Activated naive CD4-positive, alpha-beta T cell treated with anti-CD3 and anti-CD28 coated beads for 36 hours (primary cell): ENCODE data around the gene CNKSR2. TPM values are rescaled to one million over a fixed set of nuclear protein-coding genes. Genes with fewer than 3 reads are reported as not detected.

Source experiments
- CTCF ChIA-PET: fragments of 350-600 bp; sonication (Branson Sonifier 250); formaldehyde crosslinking; loops from one replicate; lab custom pipeline; 2021; ENCODE audit warnings: antibody characterized with exemption; lab: Charles Lee
- DNase-seq: peaks from one replicate; pipeline ENCODE4 v3.0.0-alpha.2; 2020
- H3K27ac Mint-ChIP-seq: one replicate; pipeline ENCODE4 v1.8.0; 2021; ENCODE audit warnings: mild to moderate bottlenecking, mixed read lengths
- H3K27me3 Mint-ChIP-seq: one replicate; pipeline ENCODE4 v1.8.0; 2021; ENCODE audit warnings: low read depth, mixed read lengths
- H3K36me3 Mint-ChIP-seq: one replicate; pipeline ENCODE4 v1.8.0; 2021; ENCODE audit warnings: low read depth, mixed read lengths
- H3K4me1 Mint-ChIP-seq: one replicate; pipeline ENCODE4 v1.8.0; 2021; ENCODE audit warnings: low read depth, mixed read lengths
- H3K4me3 Mint-ChIP-seq: one replicate; pipeline ENCODE4 v1.8.0; 2021; ENCODE audit warnings: mild to moderate bottlenecking, moderate library complexity, mixed read lengths
- H3K9me3 Mint-ChIP-seq: one replicate; pipeline ENCODE4 v1.8.0; 2021; ENCODE audit warnings: mixed read lengths
- intact Hi-C: fragments of 100-400 bp; cut with micrococcal nuclease; formaldehyde crosslinking; loops from one replicate; pipeline ENCODE4 v1.15.1; 2023
- total RNA-seq, 2 experiments: library from RNA; stranded (reverse); gene quantifications; one replicate each; pipeline ENCODE4 v1.2.3, GENCODE V29; 2021

The CNKSR2 gene
- total RNA-seq, 2 experiments from 2014 or later: 6.6 to 8.4 TPM

GRCh38 chrX:21660156-21660555 lies 285.9 kb downstream of the CNKSR2 start:
- intact Hi-C loops: no loop called here
- H3K9me3 Mint-ChIP-seq: no peaks in the 10 kb centered on the region
- no peak overlapping the region for H3K4me3 Mint-ChIP-seq
- no peak overlapping the region for H3K27ac Mint-ChIP-seq
- H3K4me1 Mint-ChIP-seq: peaks cover 11% of the 10 kb centered on the region
- CTCF ChIA-PET: no interaction called here
- no peaks in the 10 kb centered on the region for H3K27me3 Mint-ChIP-seq
- DNase-seq: no peak
- peaks cover 1% of the 10 kb centered on the region for H3K36me3 Mint-ChIP-seq

- H3K27me3 Mint-ChIP-seq: peaks cover 2% of the 10 kb centered on the region
- CTCF ChIA-PET: no interaction called here
- peaks cover 1% of the 10 kb centered on the region for H3K36me3 Mint-ChIP-seq
- H3K4me1 Mint-ChIP-seq: peaks cover 6% of the 10 kb centered on the region
- no peak for DNase-seq
- intact Hi-C loops: no loop called here
- no peak overlapping the region for H3K27ac Mint-ChIP-seq
- H3K9me3 Mint-ChIP-seq: no peaks in the 10 kb centered on the region
- no peak overlapping the region for H3K4me3 Mint-ChIP-seq
Measured at GRCh38 chrX:21661316-21661715, 287.1 kb downstream of the CNKSR2 start.

GRCh38 chrX:21662761-21663160 lies 288.5 kb downstream of the CNKSR2 start:
- intact Hi-C loops: no loop called here
- H3K36me3 Mint-ChIP-seq: no peaks in the 10 kb centered on the region
- no peak for DNase-seq
- no peaks in the 10 kb centered on the region for H3K9me3 Mint-ChIP-seq
- CTCF ChIA-PET: no interaction called here
- H3K4me1 Mint-ChIP-seq: peaks cover 4% of the 10 kb centered on the region
- no peak overlapping the region for H3K27ac Mint-ChIP-seq
- H3K27me3 Mint-ChIP-seq: peaks cover 2% of the 10 kb centered on the region
- no peak overlapping the region for H3K4me3 Mint-ChIP-seq

GRCh38 chrX:21666252-21666651 lies 292.0 kb downstream of the CNKSR2 start:
- peaks cover 2% of the 10 kb centered on the region for H3K27me3 Mint-ChIP-seq
- CTCF ChIA-PET: no interaction called here
- H3K9me3 Mint-ChIP-seq: no peaks in the 10 kb centered on the region
- no peak overlapping the region for H3K4me3 Mint-ChIP-seq
- H3K36me3 Mint-ChIP-seq: no peaks in the 10 kb centered on the region
- H3K4me1 Mint-ChIP-seq: no peaks in the 10 kb centered on the region
- H3K27ac Mint-ChIP-seq: no peak overlapping the region
- no peak for DNase-seq
- intact Hi-C loops: no loop called here

GRCh38 chrX:21666679-21667078 lies 292.5 kb downstream of the CNKSR2 start:
- no peaks in the 10 kb centered on the region for H3K4me1 Mint-ChIP-seq
- no peak overlapping the region for H3K4me3 Mint-ChIP-seq
- H3K9me3 Mint-ChIP-seq: no peaks in the 10 kb centered on the region
- CTCF ChIA-PET: no interaction called here
- no peak overlapping the region for H3K27ac Mint-ChIP-seq
- no peak for DNase-seq
- intact Hi-C loops: no loop called here
- peaks cover 2% of the 10 kb centered on the region for H3K27me3 Mint-ChIP-seq
- no peaks in the 10 kb centered on the region for H3K36me3 Mint-ChIP-seq

GRCh38 chrX:21674430-21675186 lies 300.4 kb downstream of the CNKSR2 start:
- no peaks in the 10 kb centered on the region for H3K27me3 Mint-ChIP-seq
- H3K4me1 Mint-ChIP-seq: no peaks in the 10 kb centered on the region
- DNase-seq: no peak
- H3K4me3 Mint-ChIP-seq: no peak overlapping the region
- no peaks in the 10 kb centered on the region for H3K9me3 Mint-ChIP-seq
- CTCF ChIA-PET: no interaction called here
- intact Hi-C loops: no loop called here
- no peaks in the 10 kb centered on the region for H3K36me3 Mint-ChIP-seq
- H3K27ac Mint-ChIP-seq: no peak overlapping the region

GRCh38 chrX:21675931-21676330 lies 301.7 kb downstream of the CNKSR2 start:
- Mint-ChIP-seq H3K36me3 (no peaks in the 10 kb centered on the region), H3K27me3 (no peaks in the 10 kb centered on the region), H3K9me3 (no peaks in the 10 kb centered on the region), H3K4me1 (no peaks in the 10 kb centered on the region), H3K4me3 (no peak overlapping the region), H3K27ac (no peak overlapping the region)
- DNase-seq: no peak
- intact Hi-C loops: no loop called here
- CTCF ChIA-PET: no interaction called here

- Mint-ChIP-seq H3K27ac (no peak overlapping the region), H3K4me1 (no peaks in the 10 kb centered on the region), H3K36me3 (no peaks in the 10 kb centered on the region), H3K9me3 (no peaks in the 10 kb centered on the region), H3K27me3 (no peaks in the 10 kb centered on the region), H3K4me3 (no peak overlapping the region)
- no peak for DNase-seq
- CTCF ChIA-PET: no interaction called here
- intact Hi-C loops: no loop called here
Measured at GRCh38 chrX:21678048-21678612, 303.9 kb downstream of the CNKSR2 start.

GRCh38 chrX:21683941-21684340 lies 309.7 kb downstream of the CNKSR2 start:
- no peaks in the 10 kb centered on the region for H3K36me3 Mint-ChIP-seq
- H3K27ac Mint-ChIP-seq: no peak overlapping the region
- no peaks in the 10 kb centered on the region for H3K27me3 Mint-ChIP-seq
- CTCF ChIA-PET: no interaction called here
- intact Hi-C loops: no loop called here
- no peak for DNase-seq
- H3K4me3 Mint-ChIP-seq: no peak overlapping the region
- peaks cover 1% of the 10 kb centered on the region for H3K4me1 Mint-ChIP-seq
- no peaks in the 10 kb centered on the region for H3K9me3 Mint-ChIP-seq

- H3K4me1 Mint-ChIP-seq: peaks cover 5% of the 10 kb centered on the region
- intact Hi-C loops: no loop called here
- H3K4me3 Mint-ChIP-seq: no peak overlapping the region
- CTCF ChIA-PET: no interaction called here
- no peaks in the 10 kb centered on the region for H3K9me3 Mint-ChIP-seq
- no peak for DNase-seq
- H3K27ac Mint-ChIP-seq: no peak overlapping the region
- H3K36me3 Mint-ChIP-seq: no peaks in the 10 kb centered on the region
- no peaks in the 10 kb centered on the region for H3K27me3 Mint-ChIP-seq
Measured at GRCh38 chrX:21691512-21692018, 317.3 kb downstream of the CNKSR2 start.

GRCh38 chrX:21698272-21698671 lies 324.1 kb downstream of the CNKSR2 start:
- H3K27ac Mint-ChIP-seq: no peak overlapping the region
- no peak for DNase-seq
- no peaks in the 10 kb centered on the region for H3K27me3 Mint-ChIP-seq
- no peaks in the 10 kb centered on the region for H3K4me1 Mint-ChIP-seq
- CTCF ChIA-PET: no interaction called here
- no peak overlapping the region for H3K4me3 Mint-ChIP-seq
- H3K36me3 Mint-ChIP-seq: no peaks in the 10 kb centered on the region
- H3K9me3 Mint-ChIP-seq: no peaks in the 10 kb centered on the region
- intact Hi-C loops: no loop called here

GRCh38 chrX:21699136-21699535 lies 324.9 kb downstream of the CNKSR2 start:
- no peak overlapping the region for H3K4me3 Mint-ChIP-seq
- CTCF ChIA-PET: no interaction called here
- H3K27ac Mint-ChIP-seq: no peak overlapping the region
- no peaks in the 10 kb centered on the region for H3K4me1 Mint-ChIP-seq
- no peaks in the 10 kb centered on the region for H3K36me3 Mint-ChIP-seq
- H3K27me3 Mint-ChIP-seq: no peaks in the 10 kb centered on the region
- H3K9me3 Mint-ChIP-seq: no peaks in the 10 kb centered on the region
- no peak for DNase-seq
- intact Hi-C loops: no loop called here

- Mint-ChIP-seq H3K4me3 (no peak overlapping the region), H3K27ac (no peak overlapping the region), H3K9me3 (no peaks in the 10 kb centered on the region), H3K36me3 (no peaks in the 10 kb centered on the region), H3K27me3 (no peaks in the 10 kb centered on the region), H3K4me1 (no peaks in the 10 kb centered on the region)
- CTCF ChIA-PET: no interaction called here
- intact Hi-C loops: no loop called here
- no peak for DNase-seq
Measured at GRCh38 chrX:21700275-21700674, 326.1 kb downstream of the CNKSR2 start.
